MM.1S (cell line): ENCODE data around the gene GTF2IRD1.
"Not testable (repeated sequence)": the region's sequence is repeated elsewhere in the genome, so short reads cannot be mapped to it uniquely, and the experiment has no call there.

Experiments used
- DNase-seq: peaks from one replicate; pipeline ENCODE4 v3.0.0-alpha.2; 2015
- H2AFZ ChIP-seq: fragments of 300-600 bp; sonication (generic); 2 replicates; pipeline ENCODE4 v1.6.0; 2016; ENCODE audit warnings: antibody characterized with exemption, low read length
- H3F3A ChIP-seq: fragments of 300-600 bp; sonication (generic); 2 replicates; pipeline ENCODE4 v1.6.1; 2016; ENCODE audit warnings: mild to moderate bottlenecking, antibody characterized with exemption, low read length, moderate library complexity, mixed read lengths; ENCODE audit not compliant: insufficient read depth
- H3K27ac ChIP-seq: fragments of 300-600 bp; sonication (generic); 2 replicates; pipeline ENCODE4 v1.5.1; 2016; ENCODE audit warnings: mild to moderate bottlenecking, low read length
- H3K27me3 ChIP-seq: fragments of 300-600 bp; sonication (generic); replicated peaks from 2 replicates; pipeline ENCODE4 v1.6.0; 2016; ENCODE audit warnings: low read length; ENCODE audit not compliant: insufficient read depth
- H3K36me3 ChIP-seq: fragments of 300-600 bp; sonication (generic); replicated peaks from 2 replicates; pipeline ENCODE4 v1.6.1; 2016; ENCODE audit warnings: mild to moderate bottlenecking, low read length, mixed read lengths; ENCODE audit not compliant: insufficient read depth
- H3K4me1 ChIP-seq: fragments of 300-600 bp; sonication (generic); 2 replicates; pipeline ENCODE4 v1.6.1; 2016; ENCODE audit warnings: low read length, mixed read lengths
- H3K4me2 ChIP-seq: fragments of 300-600 bp; sonication (generic); 2 replicates; pipeline ENCODE4 v1.6.0; 2016; ENCODE audit warnings: low read depth, low read length
- H3K4me3 ChIP-seq: fragments of 300-600 bp; sonication (generic); 2 replicates; pipeline ENCODE4 v1.5.1; 2016; ENCODE audit warnings: low read length, mixed read lengths
- H3K79me2 ChIP-seq: fragments of 300-600 bp; sonication (generic); 2 replicates; pipeline ENCODE4 v1.6.1; 2016; ENCODE audit warnings: mixed run types, low read length, mixed read lengths
- H3K9ac ChIP-seq: fragments of 300-600 bp; sonication (generic); 2 replicates; pipeline ENCODE4 v1.6.1; 2016; ENCODE audit warnings: low read length, mixed read lengths
- H3K9me2 ChIP-seq: fragments of 300-600 bp; sonication (generic); replicated peaks from 2 replicates; pipeline ENCODE4 v1.6.1; 2016; ENCODE audit warnings: mild to moderate bottlenecking, low read length, mixed read lengths; ENCODE audit not compliant: insufficient read depth
- H3K9me3 ChIP-seq: fragments of 300-600 bp; sonication (generic); replicated peaks from 2 replicates; pipeline ENCODE4 v1.6.1; 2016; ENCODE audit warnings: mild to moderate bottlenecking, low read length, mixed read lengths; ENCODE audit not compliant: insufficient read depth
- H4K20me1 ChIP-seq: fragments of 300-600 bp; sonication (generic); 2 replicates; pipeline ENCODE4 v1.6.1; 2016; ENCODE audit warnings: mild to moderate bottlenecking, low read length, moderate library complexity, mixed read lengths; ENCODE audit not compliant: insufficient read depth
- CTCF ChIP-seq: fragments of 300-600 bp; sonication (generic); IDR thresholded peaks from 2 replicates; pipeline ENCODE4 v1.5.1; 2016; ENCODE audit warnings: antibody characterized with exemption, low read length, mixed read lengths
- EZH2 ChIP-seq: fragments of 300-600 bp; sonication (generic); optimal IDR thresholded peaks from 2 replicates; pipeline ENCODE3; 2017; ENCODE audit warnings: low read depth, mild to moderate bottlenecking, antibody characterized with exemption, low read length, mixed read lengths
- EZH2phosphoT487 ChIP-seq: fragments of 300-600 bp; sonication (generic); IDR thresholded peaks from 2 replicates; pipeline ENCODE4 v1.6.1; 2018; ENCODE audit warnings: antibody characterized with exemption, low read length

Gene GTF2IRD1

GRCh38 chr7:74438327-74438726, 15.4 kb upstream of the GTF2IRD1 start:
- no peak overlapping the region for H3K9ac ChIP-seq
- no peaks in the 10 kb centered on the region for H3K36me3 ChIP-seq
- TF ChIP-seq EZH2phosphoT487 (no peak), EZH2 (no peak), CTCF (no peak)
- H3K27ac ChIP-seq, result no peak overlapping the region
- H3K9me3 ChIP-seq, result no peaks in the 10 kb centered on the region
- H4K20me1 ChIP-seq, result no peaks in the 10 kb centered on the region
- no peaks in the 10 kb centered on the region for H3K27me3 ChIP-seq
- no peaks in the 10 kb centered on the region for H3K4me1 ChIP-seq
- no peak overlapping the region for H3K4me2 ChIP-seq
- no peak overlapping the region for H3K4me3 ChIP-seq
- no peaks in the 10 kb centered on the region for H3K79me2 ChIP-seq
- no peaks in the 10 kb centered on the region for H3F3A ChIP-seq
- no peaks in the 10 kb centered on the region for H3K9me2 ChIP-seq
- H2AFZ ChIP-seq, result no peak overlapping the region
- DNase-seq, result no peak

GRCh38 chr7:74439541-74439940, 14.2 kb upstream of the GTF2IRD1 start:
- H3F3A ChIP-seq, result no peaks in the 10 kb centered on the region
- no peak overlapping the region for H3K4me3 ChIP-seq
- no peak overlapping the region for H3K4me2 ChIP-seq
- H3K4me1 ChIP-seq, result no peaks in the 10 kb centered on the region
- H2AFZ ChIP-seq, result no peak overlapping the region
- no peaks in the 10 kb centered on the region for H3K9me3 ChIP-seq
- DNase-seq, result no peak
- H3K36me3 ChIP-seq, result no peaks in the 10 kb centered on the region
- no peak for TF ChIP-seq EZH2
- no peaks in the 10 kb centered on the region for H4K20me1 ChIP-seq
- H3K79me2 ChIP-seq, result no peaks in the 10 kb centered on the region
- H3K9me2 ChIP-seq, result no peaks in the 10 kb centered on the region
- H3K27ac ChIP-seq, result no peak overlapping the region
- no peak overlapping the region for H3K9ac ChIP-seq
- no peaks in the 10 kb centered on the region for H3K27me3 ChIP-seq

GRCh38 chr7:74440143-74440542, 13.6 kb upstream of the GTF2IRD1 start:
- not testable (repeated sequence) for H3K4me3 ChIP-seq, H3K4me2 ChIP-seq, H4K20me1 ChIP-seq, H3K9me3 ChIP-seq, H3K9ac ChIP-seq, DNase-seq, H3K79me2 ChIP-seq, H3K27me3 ChIP-seq, H3K27ac ChIP-seq, H3F3A ChIP-seq, H3K9me2 ChIP-seq, H2AFZ ChIP-seq, H3K36me3 ChIP-seq, H3K4me1 ChIP-seq

GRCh38 chr7:74441801-74442200, 11.9 kb upstream of the GTF2IRD1 start:
- Histone ChIP-seq H3K9ac (no peak overlapping the region), H3K27ac (no peak overlapping the region), H3K4me2 (no peak overlapping the region), H3K79me2 (no peaks in the 10 kb centered on the region), H3K27me3 (no peaks in the 10 kb centered on the region), H3K36me3 (no peaks in the 10 kb centered on the region), H3K4me1 (no peaks in the 10 kb centered on the region), H3K9me3 (no peaks in the 10 kb centered on the region), H3K9me2 (no peaks in the 10 kb centered on the region), H2AFZ (no peak overlapping the region), H3F3A (no peaks in the 10 kb centered on the region), H3K4me3 (no peak overlapping the region), H4K20me1 (no peaks in the 10 kb centered on the region)
- no peak for TF ChIP-seq EZH2phosphoT487
- TF ChIP-seq EZH2, result no peak
- no peak for TF ChIP-seq CTCF
- DNase-seq, result no peak
